GM18508 (cell line): ENCODE measurements around the gene PTPRT.

Source experiments
- ATAC-seq: cut with Tn5 transposase; IDR thresholded peaks from one replicate; pipeline ENCODE4 v1.9.1; 2021; ENCODE audit warnings: moderate number of reproducible peaks; ENCODE audit not compliant: insufficient read depth, unreplicated experiment

PTPRT gene

GRCh38 chr20:42690842-42691437, 498.8 kb downstream of the PTPRT start:
- ATAC-seq = no peak

- no peak for ATAC-seq
Measured at GRCh38 chr20:42688576-42688975, 501.1 kb downstream of the PTPRT start.

GRCh38 chr20:42686057-42686456, 503.6 kb downstream of the PTPRT start:
- no peak for ATAC-seq

DNA sequence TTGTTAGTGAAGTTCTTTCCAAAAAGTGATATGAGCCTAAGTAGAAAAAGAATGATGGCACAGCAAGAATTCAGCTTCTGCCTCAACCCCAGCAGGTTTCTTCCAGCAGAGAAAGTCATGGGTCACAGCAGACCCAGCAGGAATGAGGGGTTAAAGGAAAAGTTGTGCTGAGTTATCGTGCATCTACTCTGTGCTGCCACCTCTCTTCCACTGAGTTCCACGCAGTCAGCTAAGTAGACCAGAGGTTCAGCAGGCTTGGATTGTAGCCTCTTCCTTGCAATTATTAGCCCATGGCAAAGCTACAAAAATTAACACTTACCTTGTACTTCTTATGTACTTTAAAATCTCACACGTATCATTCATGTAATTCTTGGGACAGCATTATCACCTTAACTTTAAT, 510.8 kb downstream of the PTPRT start:
- ATAC-seq = no peak

- no peak for ATAC-seq
Measured at GRCh38 chr20:42656130-42656529, 533.6 kb downstream of the PTPRT start.

DNA sequence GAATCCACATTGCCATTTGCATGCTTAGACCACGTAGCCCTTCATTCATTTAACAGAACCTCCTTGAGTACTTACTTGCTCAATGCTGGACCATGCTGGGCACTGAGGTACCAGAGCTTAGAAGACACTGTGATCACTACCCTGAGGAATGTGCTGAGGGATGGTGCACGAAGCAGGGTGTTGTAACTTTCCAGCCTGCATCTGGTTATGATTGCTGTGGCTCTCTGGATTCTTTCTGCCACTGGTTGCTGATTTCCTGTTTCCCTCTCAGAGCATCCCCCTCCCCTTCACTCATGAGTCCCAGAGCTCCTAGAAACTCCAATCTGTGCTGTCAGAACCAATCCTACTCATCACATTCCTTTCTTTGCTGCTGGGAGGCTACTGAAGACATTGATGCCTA, 537.4 kb downstream of the PTPRT start:
- no peak for ATAC-seq

GRCh38 chr20:42650191-42650746, 539.4 kb downstream of the PTPRT start:
- ATAC-seq = no peak

- ATAC-seq = no peak
Measured at GRCh38 chr20:42649748-42650147, 540.0 kb downstream of the PTPRT start.

DNA sequence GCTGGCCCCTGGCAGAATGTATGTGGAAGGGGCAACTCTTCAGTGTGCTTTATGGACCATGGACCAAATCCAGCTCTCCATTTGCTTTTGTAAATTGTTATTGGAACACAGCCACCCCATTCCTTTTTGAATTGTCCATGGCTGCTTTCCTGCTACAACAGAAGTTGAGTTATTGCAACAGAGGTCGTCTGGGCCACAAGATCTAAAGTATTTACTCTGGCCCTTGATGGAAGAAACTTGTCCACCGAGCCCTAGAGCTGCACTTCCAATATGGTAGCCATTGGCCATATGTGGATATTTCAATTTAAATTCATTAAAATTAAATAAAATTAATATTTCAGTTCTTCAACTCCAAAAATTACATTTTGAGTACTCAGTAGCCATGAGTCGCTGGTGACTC, 543.5 kb downstream of the PTPRT start:
- no peak for ATAC-seq

DNA sequence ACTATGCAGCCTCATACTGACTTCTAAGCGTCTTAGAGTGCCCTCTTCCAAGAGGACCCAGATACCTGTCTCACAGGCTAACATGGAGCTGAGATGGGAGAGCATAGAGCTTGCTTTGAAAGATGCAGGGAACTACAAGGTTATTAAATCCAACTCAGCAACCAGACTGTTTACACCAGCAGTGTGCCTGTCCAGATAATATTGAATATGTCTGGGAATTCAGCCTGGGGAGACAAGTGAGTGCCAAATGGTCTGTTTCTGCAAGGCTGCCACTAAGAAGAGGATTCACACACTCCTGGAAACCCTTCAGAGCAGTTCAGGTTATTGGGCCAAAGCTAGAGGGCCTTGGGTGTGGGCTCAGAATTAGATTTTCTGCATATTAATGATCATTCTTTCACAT, 547.8 kb downstream of the PTPRT start:
- no peak for ATAC-seq

DNA sequence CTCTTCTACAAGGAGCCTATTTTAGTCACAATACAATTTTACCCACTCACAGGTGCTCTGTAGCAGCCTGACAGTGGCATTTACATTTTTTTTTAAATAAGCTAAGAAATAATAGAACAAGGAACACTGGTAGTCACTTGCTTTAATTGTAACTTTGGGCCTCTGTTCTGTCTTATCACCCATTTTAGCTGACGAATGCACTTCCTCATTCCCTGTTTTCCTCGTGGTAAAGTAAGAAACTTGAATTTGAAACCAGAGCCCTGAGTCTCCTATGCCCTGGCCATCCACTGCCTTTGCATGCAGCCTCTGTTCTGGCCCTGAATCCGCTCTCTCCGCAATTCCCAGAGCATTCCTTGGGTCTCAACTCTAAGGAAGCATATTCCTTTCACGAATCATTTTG, 550.6 kb downstream of the PTPRT start:
- ATAC-seq = no peak

GRCh38 chr20:42635699-42636411, 553.9 kb downstream of the PTPRT start:
- no peak for ATAC-seq

DNA sequence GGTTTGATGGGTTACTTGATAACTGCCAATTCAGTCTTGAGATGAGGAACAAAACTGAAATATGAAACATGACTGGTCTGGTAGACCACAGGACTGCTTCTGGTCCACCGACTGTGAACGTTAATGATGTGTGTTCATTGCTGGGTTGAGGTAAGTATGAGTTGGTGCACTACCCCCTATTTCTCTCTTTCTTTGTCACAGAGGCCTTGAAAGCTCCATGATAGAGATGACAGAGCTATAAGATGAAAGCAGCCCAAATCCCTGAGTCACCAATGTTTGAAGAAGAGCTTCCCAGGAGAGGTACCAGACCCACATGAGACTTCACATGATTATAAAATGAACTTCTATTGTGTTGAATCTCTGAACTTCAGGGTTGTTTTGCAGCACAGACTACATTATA, 555.5 kb downstream of the PTPRT start:
- no peak for ATAC-seq

- no peak for ATAC-seq
Measured at GRCh38 chr20:42628683-42629082, 561.0 kb downstream of the PTPRT start.

- ATAC-seq = no peak
Measured at GRCh38 chr20:42613076-42613475, 576.6 kb downstream of the PTPRT start.

- no peak for ATAC-seq
Measured at GRCh38 chr20:42611889-42612837, 577.5 kb downstream of the PTPRT start.

GRCh38 chr20:42611423-42611822, 578.3 kb downstream of the PTPRT start:
- ATAC-seq = no peak

GRCh38 chr20:42610070-42610469, 579.6 kb downstream of the PTPRT start:
- no peak for ATAC-seq

DNA sequence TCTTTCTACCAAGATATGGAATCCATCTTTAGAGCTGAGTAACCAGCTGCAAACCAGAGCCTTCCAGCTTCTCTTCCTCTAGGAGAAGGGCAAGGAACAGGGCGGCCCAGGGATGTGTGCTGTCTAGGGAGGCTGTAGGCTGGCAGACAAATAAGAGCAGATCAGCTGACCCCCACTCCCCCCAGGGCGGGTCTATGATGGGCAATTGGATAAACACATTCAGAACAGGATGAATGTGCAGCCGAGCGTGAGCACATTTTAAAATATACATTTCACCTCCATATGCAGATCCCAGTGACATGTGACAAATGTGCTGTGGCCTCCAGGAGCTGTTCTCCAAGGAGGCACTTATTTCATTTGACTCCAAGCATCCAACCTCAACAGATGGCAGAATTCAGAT, 580.1 kb downstream of the PTPRT start:
- ATAC-seq = no peak

DNA sequence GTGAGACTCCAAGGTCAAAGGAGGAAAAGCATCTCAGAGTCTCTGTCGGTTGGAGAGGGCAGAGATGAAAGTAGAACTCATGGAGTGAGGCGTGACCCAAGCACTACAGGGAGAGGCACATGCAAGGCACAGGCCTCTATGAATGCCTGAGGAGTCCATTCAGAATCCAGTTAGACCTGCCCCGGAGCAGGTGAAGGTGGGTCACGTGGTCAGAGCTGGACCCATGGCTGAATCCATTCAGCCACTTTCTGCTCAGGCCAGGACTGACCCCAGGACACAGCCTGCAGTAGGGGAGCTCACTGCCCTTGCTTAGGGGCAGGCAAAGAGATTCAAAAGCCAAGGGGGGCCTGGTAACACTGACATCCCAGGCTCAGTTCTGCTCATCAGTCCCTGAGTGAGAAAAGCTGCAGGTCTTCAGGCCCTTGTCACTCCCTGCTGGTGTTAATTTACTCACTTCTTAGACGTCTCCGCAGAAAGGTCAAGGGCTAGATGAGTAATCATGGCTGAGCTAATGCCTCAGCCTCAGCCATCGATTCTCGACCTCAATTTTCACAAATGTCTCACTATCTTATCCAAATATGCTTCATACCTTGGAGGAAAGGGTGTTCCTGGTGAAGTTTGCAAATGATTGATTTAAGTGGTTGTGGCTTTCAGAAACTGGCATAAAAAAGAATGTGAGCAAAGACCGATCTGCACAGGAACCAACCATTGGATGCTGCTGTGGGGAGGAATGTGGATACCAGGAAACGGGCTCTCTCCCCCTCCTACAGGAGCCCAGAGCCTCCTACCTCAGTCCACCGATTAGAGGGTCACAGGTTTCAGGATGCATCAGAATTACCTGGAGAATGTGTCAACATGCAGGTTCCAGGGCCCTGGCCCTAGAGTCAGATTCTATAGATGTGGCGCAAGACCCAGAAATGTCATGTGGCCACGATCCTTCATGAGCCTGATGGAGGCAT, 584.4 kb downstream of the PTPRT start:
- no peak for ATAC-seq
